ENCODE data around the gene KCNF1.

Gene KCNF1

DNA sequence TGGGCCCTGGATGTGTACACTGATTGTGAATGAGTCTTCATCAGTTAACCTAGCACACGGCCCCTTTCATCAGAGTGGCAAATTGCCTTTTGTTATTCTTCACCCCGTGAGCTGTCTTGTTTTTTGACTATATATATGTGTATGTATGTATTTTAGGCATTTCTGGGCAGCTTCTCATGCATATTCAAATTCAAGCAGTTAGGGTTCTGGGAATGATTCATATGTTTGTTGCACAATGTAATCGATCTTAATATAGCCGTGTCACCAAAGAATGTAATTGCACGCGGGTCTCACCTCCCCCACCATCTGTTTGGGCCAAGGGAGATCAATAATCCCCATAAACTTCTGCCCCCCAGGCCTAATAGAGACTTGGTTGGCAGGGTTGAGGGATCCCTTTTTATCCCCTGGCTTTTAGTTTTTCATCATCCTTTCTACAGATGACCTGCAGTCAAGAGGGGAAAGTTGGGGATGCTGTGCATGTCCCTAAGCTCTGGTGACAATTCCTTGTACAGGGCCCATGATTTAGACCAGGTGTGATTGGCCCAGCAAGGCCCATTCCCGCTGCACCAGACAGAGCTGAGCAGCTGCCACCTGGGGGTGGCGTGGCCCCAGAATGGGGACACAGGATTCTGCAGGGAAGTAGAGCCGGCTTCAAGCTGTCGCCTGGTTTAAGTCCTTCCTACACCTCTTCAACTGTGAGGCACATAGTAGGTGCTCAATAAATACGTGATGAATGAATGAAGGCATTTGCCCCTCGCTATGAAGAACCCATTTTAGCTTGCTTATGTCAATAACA lies 19.2 kb downstream of the KCNF1 start:
- Histone ChIP-seq H3K4me3 (ENCODE audit: low read depth, low read length) (no peak overlapping the region), H3K9me3 (no peaks in the 10 kb centered on the region), H3K4me1 (no peaks in the 10 kb centered on the region), H3K27me3 (no peaks in the 10 kb centered on the region), H3K36me3 (no peaks in the 10 kb centered on the region)
- DNase-seq, result no peak
- TF ChIP-seq, protein P1, sequence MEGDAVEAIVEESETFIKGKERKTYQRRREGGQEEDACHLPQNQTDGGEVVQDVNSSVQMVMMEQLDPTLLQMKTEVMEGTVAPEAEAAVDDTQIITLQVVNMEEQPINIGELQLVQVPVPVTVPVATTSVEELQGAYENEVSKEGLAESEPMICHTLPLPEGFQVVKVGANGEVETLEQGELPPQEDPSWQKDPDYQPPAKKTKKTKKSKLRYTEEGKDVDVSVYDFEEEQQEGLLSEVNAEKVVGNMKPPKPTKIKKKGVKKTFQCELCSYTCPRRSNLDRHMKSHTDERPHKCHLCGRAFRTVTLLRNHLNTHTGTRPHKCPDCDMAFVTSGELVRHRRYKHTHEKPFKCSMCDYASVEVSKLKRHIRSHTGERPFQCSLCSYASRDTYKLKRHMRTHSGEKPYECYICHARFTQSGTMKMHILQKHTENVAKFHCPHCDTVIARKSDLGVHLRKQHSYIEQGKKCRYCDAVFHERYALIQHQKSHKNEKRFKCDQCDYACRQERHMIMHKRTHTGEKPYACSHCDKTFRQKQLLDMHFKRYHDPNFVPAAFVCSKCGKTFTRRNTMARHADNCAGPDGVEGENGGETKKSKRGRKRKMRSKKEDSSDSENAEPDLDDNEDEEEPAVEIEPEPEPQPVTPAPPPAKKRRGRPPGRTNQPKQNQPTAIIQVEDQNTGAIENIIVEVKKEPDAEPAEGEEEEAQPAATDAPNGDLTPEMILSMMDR (IDR thresholded peaks at IDR 0.05; ENCODE audit: low read depth, low read length), result no peak

DNA sequence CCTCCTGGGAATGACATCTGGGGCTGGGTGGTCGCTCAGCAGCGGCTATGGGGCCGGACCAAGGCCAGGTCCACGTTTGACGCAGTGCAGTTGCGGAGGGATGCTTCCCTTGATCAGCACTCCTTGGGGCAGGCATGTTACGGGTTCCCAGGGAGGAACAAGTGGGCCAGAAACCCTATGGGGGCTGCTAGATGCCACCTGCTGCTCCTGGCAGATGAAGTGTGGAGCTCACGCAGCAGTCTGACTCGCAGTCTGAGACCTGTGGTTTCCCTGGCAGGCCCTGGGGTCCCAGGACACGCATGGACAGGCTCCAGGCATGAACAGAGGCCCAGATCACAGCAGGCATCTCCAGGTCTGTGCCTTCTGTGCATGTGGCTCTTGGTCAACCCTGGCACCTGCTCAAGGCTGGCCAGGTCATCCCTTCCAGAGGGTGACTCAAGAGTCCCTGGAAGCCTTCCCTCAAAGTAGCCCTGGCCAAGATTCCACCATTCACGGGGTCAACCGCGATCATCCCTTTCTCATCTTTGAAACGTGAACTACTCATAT lies 20.0 kb downstream of the KCNF1 start:
- H3K4me1 ChIP-seq, result no peaks in the 10 kb centered on the region
- H3K36me3 ChIP-seq, result no peaks in the 10 kb centered on the region
- DNase-seq, result no peak
- TF ChIP-seq, protein P1 (IDR thresholded peaks at IDR 0.05; ENCODE audit: low read depth, low read length), result no peak
- H3K27me3 ChIP-seq, result no peaks in the 10 kb centered on the region
- no peak overlapping the region for H3K4me3 ChIP-seq (ENCODE audit: low read depth, low read length)
- no peaks in the 10 kb centered on the region for H3K9me3 ChIP-seq

DNA sequence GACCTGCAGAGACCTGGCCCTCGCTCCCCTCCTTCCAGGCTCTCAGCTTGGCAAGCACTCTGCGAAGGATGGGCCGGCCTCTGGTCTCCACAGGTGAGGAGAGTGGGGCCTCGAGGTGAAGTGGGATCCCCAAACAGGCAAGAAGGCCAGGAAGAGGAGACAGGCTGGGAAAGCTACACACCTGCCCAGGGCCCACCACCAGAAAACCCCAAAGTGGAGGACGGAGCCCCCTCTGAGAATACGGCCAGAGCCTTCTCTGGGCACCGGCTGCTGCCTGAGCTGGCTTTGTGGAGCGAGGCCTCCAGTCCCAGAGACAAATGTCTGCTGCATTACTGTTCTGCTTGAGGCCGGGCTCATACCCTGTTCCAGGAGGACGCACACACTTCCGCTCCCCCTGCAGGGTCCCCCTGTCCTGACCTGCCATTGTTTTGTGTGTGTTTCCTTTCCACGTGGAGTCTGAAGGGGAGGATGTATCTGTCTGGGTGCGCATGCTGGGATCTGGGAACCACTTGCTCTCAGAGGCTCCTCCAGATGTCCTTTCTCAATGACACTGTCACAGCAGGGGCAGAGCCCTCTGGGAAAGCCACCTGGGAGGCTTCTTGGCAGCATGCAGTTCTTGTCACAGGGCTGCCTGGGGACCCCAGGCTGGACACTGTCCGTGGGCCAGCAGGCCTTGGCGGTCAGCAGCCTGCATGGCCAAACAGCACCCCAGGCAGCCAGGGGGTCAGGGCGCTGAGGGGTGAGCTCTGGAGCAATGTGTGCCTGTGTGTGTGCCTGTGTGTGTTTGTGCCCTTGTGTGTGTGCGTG lies 20.8 kb downstream of the KCNF1 start:
- Histone ChIP-seq H3K4me3 (ENCODE audit: low read depth, low read length) (no peak overlapping the region), H3K36me3 (no peaks in the 10 kb centered on the region), H3K4me1 (no peaks in the 10 kb centered on the region), H3K9me3 (no peaks in the 10 kb centered on the region), H3K27me3 (no peaks in the 10 kb centered on the region)
- DNase-seq, result no peak
- TF ChIP-seq, protein P1 (IDR thresholded peaks at IDR 0.05; ENCODE audit: low read depth, low read length), result no peak

DNA sequence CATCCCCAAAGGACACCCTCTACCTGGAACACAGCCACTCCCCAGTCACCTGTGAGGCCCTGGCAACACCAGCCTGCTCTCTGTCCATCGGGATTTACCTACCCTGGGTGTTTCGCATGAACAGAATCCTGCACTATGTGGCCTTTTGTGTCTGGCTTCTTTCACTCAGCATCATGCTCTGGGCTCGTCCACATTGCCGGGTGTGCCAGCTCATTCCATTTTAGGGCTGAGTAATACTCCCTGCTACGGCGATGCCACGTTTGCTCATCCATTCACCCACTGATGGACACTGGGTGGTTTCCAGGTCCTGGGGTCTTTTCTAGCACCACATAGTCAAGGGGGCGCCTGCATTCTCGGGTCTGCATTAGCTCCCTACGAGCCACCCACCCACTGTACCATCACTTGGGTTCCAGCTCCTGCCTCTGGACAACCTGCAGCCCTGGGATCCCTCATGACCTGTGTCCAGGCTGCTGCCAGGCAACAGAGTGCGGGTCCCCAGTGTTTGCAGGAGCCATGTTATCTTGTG lies 22.0 kb downstream of the KCNF1 start:
- H3K27me3 ChIP-seq, result no peaks in the 10 kb centered on the region
- TF ChIP-seq, protein P1 (IDR thresholded peaks at IDR 0.05; ENCODE audit: low read depth, low read length), result no peak
- no peaks in the 10 kb centered on the region for H3K4me1 ChIP-seq
- H3K9me3 ChIP-seq, result no peaks in the 10 kb centered on the region
- DNase-seq, result no peak
- H3K4me3 ChIP-seq (ENCODE audit: low read depth, low read length), result no peak overlapping the region
- H3K36me3 ChIP-seq, result no peaks in the 10 kb centered on the region

DNA sequence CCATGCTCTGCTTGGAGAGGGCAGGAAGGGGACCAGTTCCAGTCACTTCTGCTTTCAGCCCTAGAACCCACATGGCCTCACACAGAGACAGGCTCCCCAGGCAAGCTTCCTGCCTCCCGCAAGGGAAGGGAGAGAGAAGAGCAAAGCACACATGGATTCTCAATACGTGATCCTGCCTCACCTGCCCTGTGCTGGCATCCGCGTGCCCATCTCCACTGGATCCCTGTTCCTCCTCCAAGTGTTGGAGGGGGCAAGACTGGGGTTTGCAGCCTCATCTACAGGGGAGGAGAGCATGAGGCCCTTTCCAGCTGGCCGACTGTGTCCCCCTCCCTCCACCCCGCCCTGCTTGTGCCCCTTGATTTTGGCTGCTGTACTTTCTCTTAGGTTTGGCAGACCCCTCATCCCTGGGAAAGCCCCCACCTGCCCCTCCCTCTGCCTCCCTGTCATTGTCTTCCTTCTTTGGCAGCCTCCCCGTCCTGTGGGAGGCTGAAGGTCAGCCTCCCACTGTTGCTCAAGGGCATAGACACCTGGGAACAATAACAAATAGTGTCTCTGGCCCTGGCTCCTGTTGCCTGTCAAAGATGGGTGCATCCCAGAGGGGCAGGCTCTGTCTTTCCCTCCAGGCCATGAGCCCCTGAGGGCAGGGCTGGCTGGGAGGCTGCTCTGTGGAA lies 22.7 kb downstream of the KCNF1 start:
- no peak for DNase-seq
- TF ChIP-seq, protein P1 (IDR thresholded peaks at IDR 0.05; ENCODE audit: low read depth, low read length), result no peak
- Histone ChIP-seq H3K9me3 (no peaks in the 10 kb centered on the region; the same call in 1 of the 2 replicates), H3K27me3 (no peaks in the 10 kb centered on the region), H3K4me3 (ENCODE audit: low read depth, low read length) (no peak overlapping the region), H3K36me3 (no peaks in the 10 kb centered on the region), H3K4me1 (no peaks in the 10 kb centered on the region)
